ENCODE results near the gene LGALS3BP. TPM values are rescaled to one million over a fixed set of nuclear protein-coding genes. Genes with fewer than 3 reads are reported as not detected.
A peak's percentile ranks its signal among the peaks of the same experiment; 100 is the strongest.

Gene LGALS3BP
- total and polyA plus RNA-seq, 2 of the 13 experiments (the other 11 are each of a cell fraction or from before 2014, with no cell fraction given), result 137 to 332 TPM

DNA sequence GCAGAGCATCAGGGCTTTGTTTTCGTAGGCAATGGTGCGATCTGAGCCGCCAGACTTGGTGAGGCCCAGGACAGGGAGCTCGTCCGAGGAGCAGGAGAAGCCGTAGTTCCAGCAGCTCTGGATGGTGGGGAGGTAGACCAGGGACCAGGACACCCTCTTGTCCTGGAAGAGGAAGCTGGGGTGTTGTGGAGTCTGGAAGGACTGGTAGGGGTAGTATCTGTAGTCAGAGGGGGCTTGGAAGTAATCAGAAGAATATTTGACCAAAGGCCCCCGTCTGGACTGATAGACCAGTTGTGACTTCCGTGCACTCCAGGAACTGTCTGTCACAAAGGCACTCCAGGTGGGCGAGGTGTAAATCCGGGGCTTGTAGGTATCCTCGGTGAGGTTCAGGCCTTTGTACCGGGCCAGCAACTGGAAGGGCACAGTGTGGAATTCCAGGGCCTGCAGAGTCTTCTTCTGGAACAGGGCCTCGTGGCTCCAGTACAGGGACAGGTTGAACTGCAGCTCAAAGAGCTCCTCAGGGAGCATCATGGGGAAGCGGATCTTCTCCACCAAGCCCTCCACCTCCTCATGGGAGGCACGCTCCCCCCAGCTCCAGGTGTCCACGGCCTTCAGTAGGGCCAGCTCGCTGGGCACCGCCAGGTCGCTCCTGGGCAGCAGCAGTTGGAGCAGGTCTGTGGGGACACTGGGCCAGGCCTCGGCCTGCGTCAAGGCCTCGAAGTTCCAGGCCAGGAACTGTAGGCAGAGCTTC, 7.8 kb downstream of the LGALS3BP start (continued):
- TF ChIP-seq ELF4 (CRISPR knock-in tag; IDR thresholded peaks at IDR 0.05; ENCODE audit: borderline replicate concordance), result no peak
- TF ChIP-seq POLR2G (IDR thresholded peaks at IDR 0.05; ENCODE audit: low read depth, low read length), result no peak
- TF ChIP-seq, protein P1, sequence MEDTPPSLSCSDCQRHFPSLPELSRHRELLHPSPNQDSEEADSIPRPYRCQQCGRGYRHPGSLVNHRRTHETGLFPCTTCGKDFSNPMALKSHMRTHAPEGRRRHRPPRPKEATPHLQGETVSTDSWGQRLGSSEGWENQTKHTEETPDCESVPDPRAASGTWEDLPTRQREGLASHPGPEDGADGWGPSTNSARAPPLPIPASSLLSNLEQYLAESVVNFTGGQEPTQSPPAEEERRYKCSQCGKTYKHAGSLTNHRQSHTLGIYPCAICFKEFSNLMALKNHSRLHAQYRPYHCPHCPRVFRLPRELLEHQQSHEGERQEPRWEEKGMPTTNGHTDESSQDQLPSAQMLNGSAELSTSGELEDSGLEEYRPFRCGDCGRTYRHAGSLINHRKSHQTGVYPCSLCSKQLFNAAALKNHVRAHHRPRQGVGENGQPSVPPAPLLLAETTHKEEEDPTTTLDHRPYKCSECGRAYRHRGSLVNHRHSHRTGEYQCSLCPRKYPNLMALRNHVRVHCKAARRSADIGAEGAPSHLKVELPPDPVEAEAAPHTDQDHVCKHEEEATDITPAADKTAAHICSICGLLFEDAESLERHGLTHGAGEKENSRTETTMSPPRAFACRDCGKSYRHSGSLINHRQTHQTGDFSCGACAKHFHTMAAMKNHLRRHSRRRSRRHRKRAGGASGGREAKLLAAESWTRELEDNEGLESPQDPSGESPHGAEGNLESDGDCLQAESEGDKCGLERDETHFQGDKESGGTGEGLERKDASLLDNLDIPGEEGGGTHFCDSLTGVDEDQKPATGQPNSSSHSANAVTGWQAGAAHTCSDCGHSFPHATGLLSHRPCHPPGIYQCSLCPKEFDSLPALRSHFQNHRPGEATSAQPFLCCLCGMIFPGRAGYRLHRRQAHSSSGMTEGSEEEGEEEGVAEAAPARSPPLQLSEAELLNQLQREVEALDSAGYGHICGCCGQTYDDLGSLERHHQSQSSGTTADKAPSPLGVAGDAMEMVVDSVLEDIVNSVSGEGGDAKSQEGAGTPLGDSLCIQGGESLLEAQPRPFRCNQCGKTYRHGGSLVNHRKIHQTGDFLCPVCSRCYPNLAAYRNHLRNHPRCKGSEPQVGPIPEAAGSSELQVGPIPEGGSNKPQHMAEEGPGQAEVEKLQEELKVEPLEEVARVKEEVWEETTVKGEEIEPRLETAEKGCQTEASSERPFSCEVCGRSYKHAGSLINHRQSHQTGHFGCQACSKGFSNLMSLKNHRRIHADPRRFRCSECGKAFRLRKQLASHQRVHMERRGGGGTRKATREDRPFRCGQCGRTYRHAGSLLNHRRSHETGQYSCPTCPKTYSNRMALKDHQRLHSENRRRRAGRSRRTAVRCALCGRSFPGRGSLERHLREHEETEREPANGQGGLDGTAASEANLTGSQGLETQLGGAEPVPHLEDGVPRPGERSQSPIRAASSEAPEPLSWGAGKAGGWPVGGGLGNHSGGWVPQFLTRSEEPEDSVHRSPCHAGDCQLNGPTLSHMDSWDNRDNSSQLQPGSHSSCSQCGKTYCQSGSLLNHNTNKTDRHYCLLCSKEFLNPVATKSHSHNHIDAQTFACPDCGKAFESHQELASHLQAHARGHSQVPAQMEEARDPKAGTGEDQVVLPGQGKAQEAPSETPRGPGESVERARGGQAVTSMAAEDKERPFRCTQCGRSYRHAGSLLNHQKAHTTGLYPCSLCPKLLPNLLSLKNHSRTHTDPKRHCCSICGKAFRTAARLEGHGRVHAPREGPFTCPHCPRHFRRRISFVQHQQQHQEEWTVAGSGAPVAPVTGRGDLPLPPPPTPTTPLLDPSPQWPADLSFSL (CRISPR knock-in tag; IDR thresholded peaks at IDR 0.05), result 0 out of 2 replicates have a peak, but pooled peaks have one; percentile 41
- TF ChIP-seq ZNF230 (CRISPR knock-in tag; IDR thresholded peaks at IDR 0.05), result no peak
- TF ChIP-seq BORCS8-MEF2B (CRISPR knock-in tag; IDR thresholded peaks at IDR 0.05), result no peak
- no peak for TF ChIP-seq FOXA1 (IDR thresholded peaks at IDR 0.05)
- TF ChIP-seq FOXA1 (CRISPR knock-in tag; IDR thresholded peaks at IDR 0.05), result no peak
- TF ChIP-seq ZNF3 (CRISPR knock-in tag; IDR thresholded peaks at IDR 0.05), result no peak
- TF ChIP-seq PHB2 (IDR thresholded peaks at IDR 0.05; ENCODE audit: partially characterized antibody), result no peak
- 0 out of 2 replicates have a peak, but pooled peaks have one; percentile 6 for TF ChIP-seq ZNF776 (CRISPR knock-in tag; IDR thresholded peaks at IDR 0.05)
- TF ChIP-seq ZNF431 (CRISPR knock-in tag; IDR thresholded peaks at IDR 0.05; ENCODE audit: borderline replicate concordance, low read depth), result no peak
- no peak for TF ChIP-seq FOXK2 (IDR thresholded peaks at IDR 0.05)
- no peak for TF ChIP-seq ZBTB7B (CRISPR knock-in tag; IDR thresholded peaks at IDR 0.05)
- TF ChIP-seq RAD51 (IDR thresholded peaks at IDR 0.05; ENCODE audit: borderline replicate concordance), result no peak
- no peak for TF ChIP-seq EP300 (IDR thresholded peaks at IDR 0.05; ENCODE audit: low read depth in 2 of 2, low read length in 2 of 2)
- TF ChIP-seq EP300 (CRISPR knock-in tag; IDR thresholded peaks at IDR 0.05; ENCODE audit: borderline replicate concordance), result 0 out of 2 replicates have a peak, but pooled peaks have one; percentile 14
- TF ChIP-seq, protein P2, sequence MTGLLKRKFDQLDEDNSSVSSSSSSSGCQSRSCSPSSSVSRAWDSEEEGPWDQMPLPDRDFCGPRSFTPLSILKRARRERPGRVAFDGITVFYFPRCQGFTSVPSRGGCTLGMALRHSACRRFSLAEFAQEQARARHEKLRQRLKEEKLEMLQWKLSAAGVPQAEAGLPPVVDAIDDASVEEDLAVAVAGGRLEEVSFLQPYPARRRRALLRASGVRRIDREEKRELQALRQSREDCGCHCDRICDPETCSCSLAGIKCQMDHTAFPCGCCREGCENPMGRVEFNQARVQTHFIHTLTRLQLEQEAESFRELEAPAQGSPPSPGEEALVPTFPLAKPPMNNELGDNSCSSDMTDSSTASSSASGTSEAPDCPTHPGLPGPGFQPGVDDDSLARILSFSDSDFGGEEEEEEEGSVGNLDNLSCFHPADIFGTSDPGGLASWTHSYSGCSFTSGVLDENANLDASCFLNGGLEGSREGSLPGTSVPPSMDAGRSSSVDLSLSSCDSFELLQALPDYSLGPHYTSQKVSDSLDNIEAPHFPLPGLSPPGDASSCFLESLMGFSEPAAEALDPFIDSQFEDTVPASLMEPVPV (CRISPR knock-in tag; IDR thresholded peaks at IDR 0.05), result no peak
- no peak for TF ChIP-seq ZNF768 (CRISPR knock-in tag; IDR thresholded peaks at IDR 0.05)
- TF ChIP-seq ZNF382 (CRISPR knock-in tag; IDR thresholded peaks at IDR 0.05; ENCODE audit: borderline replicate concordance), result no peak

All from HepG2 (cell line).